HG02938 (cell line): ENCODE results near the gene SPON2.

ENCODE experiments used
- ATAC-seq: cut with Tn5 transposase; IDR thresholded peaks from one replicate; pipeline ENCODE4 v1.9.1; 2021; ENCODE audit warnings: mild to moderate bottlenecking, moderate library complexity; ENCODE audit not compliant: unreplicated experiment

The SPON2 gene

GRCh38 chr4:1172228-1172851 lies at the start of gene SPON2:
Gene SPON2, minus strand, starts transcription at chr4:1172583.
- ATAC-seq = no peak

- no peak for ATAC-seq
These were observed 48.9 kb upstream of the SPON2 start for GRCh38 chr4:1221155-1221870.

- ATAC-seq = no peak
These were observed 48.2 kb upstream of the SPON2 start for GRCh38 chr4:1220566-1220965.

- no peak for ATAC-seq
These were observed 47.2 kb upstream of the SPON2 start for GRCh38 chr4:1219566-1219950.

- peak; percentile 73 for ATAC-seq
These were observed 46.5 kb upstream of the SPON2 start for GRCh38 chr4:1218634-1219565.

- no peak for ATAC-seq
These were observed 45.0 kb upstream of the SPON2 start for GRCh38 chr4:1217366-1217765.

GRCh38 chr4:1216869-1217294 lies 44.5 kb upstream of the SPON2 start:
- no peak for ATAC-seq

- ATAC-seq = no peak
These were observed 43.8 kb upstream of the SPON2 start for GRCh38 chr4:1216076-1216614.

- no peak for ATAC-seq
These were observed 43.0 kb upstream of the SPON2 start for GRCh38 chr4:1215141-1216075.

GRCh38 chr4:1214101-1215095 lies 42.0 kb upstream of the SPON2 start:
- no peak for ATAC-seq

GRCh38 chr4:1213336-1213995 lies 41.1 kb upstream of the SPON2 start:
- no peak for ATAC-seq

- no peak for ATAC-seq
These were observed 40.4 kb upstream of the SPON2 start for GRCh38 chr4:1212546-1213335.

GRCh38 chr4:1211891-1212545 lies 39.6 kb upstream of the SPON2 start:
- no peak for ATAC-seq

GRCh38 chr4:1211371-1211770 lies 39.0 kb upstream of the SPON2 start:
- ATAC-seq = no peak

GRCh38 chr4:1210971-1211370 lies 38.6 kb upstream of the SPON2 start:
- ATAC-seq = no peak

- ATAC-seq = no peak
These were observed 38.0 kb upstream of the SPON2 start for GRCh38 chr4:1210241-1210841.

- ATAC-seq = no peak
These were observed 37.4 kb upstream of the SPON2 start for GRCh38 chr4:1209821-1210220.
